K562 (cell line): ENCODE data around the gene MMP24. TPM values are rescaled to one million over a fixed set of nuclear protein-coding genes. Genes with fewer than 3 reads are reported as not detected.
A peak's percentile ranks its signal among the peaks of the same experiment; 100 is the strongest.

ENCODE experiments used
- CREM ChIP-seq: IDR thresholded peaks from 2 replicates; pipeline ENCODE4 v1.6.1; 2014; ENCODE audit warnings: antibody characterized with exemption, low read depth
- HDAC1 ChIP-seq, 2 experiments: fragments of 450-650 bp; IDR thresholded peaks; 2 replicates each; pipeline ENCODE4 v1.6.1; 2016 to 2017; ENCODE audit warnings: inconsistent platforms in 1 of 2, mild to moderate bottlenecking in 1 of 2, moderate library complexity in 1 of 2
- HDAC2 ChIP-seq: fragments of 450-650 bp; IDR thresholded peaks from 2 replicates; pipeline ENCODE4 v1.6.1; 2016; ENCODE audit warnings: mild to moderate bottlenecking
- HSF4 ChIP-seq: fragments of 250-450 bp; sonication (Bioruptor Pico); IDR thresholded peaks from 2 replicates; pipeline ENCODE4 v2.1.2; 2022; ENCODE audit warnings: mild to moderate bottlenecking, moderate library complexity, borderline replicate concordance
- KDM4B ChIP-seq, 2 experiments: fragments of 450-650 bp in 1 of 2; sonication (generic) in 1 of 2; IDR thresholded peaks; 2 replicates each; pipeline ENCODE4 v1.6.1; 2016 to 2017; ENCODE audit warnings: borderline replicate concordance in 2 of 2, antibody characterized with exemption in 1 of 2, low read depth in 1 of 2, mild to moderate bottlenecking in 1 of 2
- MAZ ChIP-seq, 2 experiments: fragments of 450-650 bp in 1 of 2; sonication (generic) in 1 of 2; formaldehyde crosslinking; IDR thresholded peaks in 1 of 2; conservative IDR thresholded peaks in 1 of 2; 2 replicates each; pipeline versions ENCODE4 v1.4.0 to v1.5.0; 2020; ENCODE audit warnings: mild to moderate bottlenecking in 1 of 2, missing genetic modification reagents in 1 of 2
- MCM5 ChIP-seq: fragments of 450-650 bp; IDR thresholded peaks from 2 replicates; pipeline ENCODE4 v1.6.1; 2016; ENCODE audit warnings: low read depth
- SMAD3 ChIP-seq: fragments of 450-650 bp; formaldehyde crosslinking; conservative IDR thresholded peaks from 2 replicates; pipeline ENCODE4 v1.4.0; 2020; ENCODE audit warnings: mild to moderate bottlenecking
- TBL1XR1 ChIP-seq, 2 experiments: IDR thresholded peaks; 2 replicates each; pipeline ENCODE4 v1.6.1; 2012; ENCODE audit warnings: improper control_type of control experiment in 2 of 2, low read length in 2 of 2, mild to moderate bottlenecking in 1 of 2
- U2AF2 ChIP-seq: fragments of 200-400 bp; formaldehyde crosslinking; optimal IDR thresholded peaks from 2 replicates; pipeline ENCODE3; 2017; ENCODE audit warnings: low read depth, mild to moderate bottlenecking, low read length
- ZC3H11A ChIP-seq: IDR thresholded peaks from 2 replicates; pipeline ENCODE4 v1.6.1; 2012; ENCODE audit warnings: low read depth, low read length, improper control_type of control experiment
- ZFX ChIP-seq: sonication (generic); formaldehyde crosslinking; IDR thresholded peaks from 2 replicates; pipeline ENCODE4 v1.8.0; 2022; ENCODE audit warnings: mild to moderate bottlenecking, missing genetic modification reagents, moderate library complexity
- ZNF282 ChIP-seq: sonication (generic); formaldehyde crosslinking; IDR thresholded peaks from 2 replicates; pipeline ENCODE4 v1.8.1; 2023; ENCODE audit warnings: missing genetic modification reagents
- ZNF561 ChIP-seq: fragments of 450-650 bp; formaldehyde crosslinking; conservative IDR thresholded peaks from 2 replicates; pipeline ENCODE4 v1.4.0; 2020; ENCODE audit warnings: mild to moderate bottlenecking, moderate library complexity
- polyA plus RNA-seq, 8 experiments: library from polyadenylated mRNA; depleted of rRNA in 4 of 8; stranded (reverse) in 5 of 8; unstranded in 3 of 8; fragments of >200 nt; fragmentation: Nextera tagmentation in 2 of 8; fragmentation: Illumina TruSeq in 1 of 8; extraction: Ambion mirVana in 2 of 8; extraction: Trizol in 1 of 8; gene quantifications; 2 replicates each; pipeline versions ENCODE4 v1.2.1 to v1.2.3, GENCODE V29; 2011 to 2014; ENCODE audit warnings: inconsistent platforms in 1 of 8, missing spikeins in 1 of 8
- total RNA-seq, 7 experiments: library from RNA; depleted of rRNA in 6 of 7; stranded (reverse); fragments of >200 nt in 6 of 7; fragmentation: Illumina TruSeq in 2 of 7; extraction: Trizol in 2 of 7; gene quantifications; 2 replicates each; pipeline versions ENCODE4 v1.2.1 to v1.2.3, GENCODE V29; 2011 to 2021; ENCODE audit warnings: low replicate concordance in 1 of 7
- TF ChIP-seq, protein P1 (sequence below), 2 experiments: fragments of 450-650 bp; conservative IDR thresholded peaks; 2 replicates each; pipeline ENCODE4 v1.6.1; 2017; ENCODE audit warnings: mild to moderate bottlenecking in 2 of 2, moderate library complexity in 2 of 2
- TF ChIP-seq, protein P2 (sequence below): fragments of 450-650 bp; IDR thresholded peaks from 2 replicates; pipeline ENCODE4 v1.6.1; 2016; ENCODE audit warnings: borderline replicate concordance
- TF ChIP-seq, protein P3 (sequence below): fragments of 450-650 bp; IDR thresholded peaks from 2 replicates; pipeline ENCODE4 v1.7.1; 2018; ENCODE audit warnings: mild to moderate bottlenecking, low read depth; ENCODE audit not compliant: partially characterized antibody
- TF ChIP-seq, protein P4 (sequence below): fragments of 250-450 bp; sonication (Bioruptor Pico); IDR thresholded peaks from 2 replicates; pipeline ENCODE4 v1.6.1; 2021; ENCODE audit warnings: mild to moderate bottlenecking
- TF ChIP-seq, protein P5 (sequence below): sonication (generic); formaldehyde crosslinking; IDR thresholded peaks from 2 replicates; pipeline ENCODE4 v1.8.0; 2022; ENCODE audit warnings: mild to moderate bottlenecking, missing genetic modification reagents

The MMP24 gene
- total and polyA plus RNA-seq, 9 of the 15 experiments (the other 6 are each of a cell fraction or from before 2014, with no cell fraction given) = 0.03 to 0.07 (median 0.03) TPM; not detected in 6

DNA sequence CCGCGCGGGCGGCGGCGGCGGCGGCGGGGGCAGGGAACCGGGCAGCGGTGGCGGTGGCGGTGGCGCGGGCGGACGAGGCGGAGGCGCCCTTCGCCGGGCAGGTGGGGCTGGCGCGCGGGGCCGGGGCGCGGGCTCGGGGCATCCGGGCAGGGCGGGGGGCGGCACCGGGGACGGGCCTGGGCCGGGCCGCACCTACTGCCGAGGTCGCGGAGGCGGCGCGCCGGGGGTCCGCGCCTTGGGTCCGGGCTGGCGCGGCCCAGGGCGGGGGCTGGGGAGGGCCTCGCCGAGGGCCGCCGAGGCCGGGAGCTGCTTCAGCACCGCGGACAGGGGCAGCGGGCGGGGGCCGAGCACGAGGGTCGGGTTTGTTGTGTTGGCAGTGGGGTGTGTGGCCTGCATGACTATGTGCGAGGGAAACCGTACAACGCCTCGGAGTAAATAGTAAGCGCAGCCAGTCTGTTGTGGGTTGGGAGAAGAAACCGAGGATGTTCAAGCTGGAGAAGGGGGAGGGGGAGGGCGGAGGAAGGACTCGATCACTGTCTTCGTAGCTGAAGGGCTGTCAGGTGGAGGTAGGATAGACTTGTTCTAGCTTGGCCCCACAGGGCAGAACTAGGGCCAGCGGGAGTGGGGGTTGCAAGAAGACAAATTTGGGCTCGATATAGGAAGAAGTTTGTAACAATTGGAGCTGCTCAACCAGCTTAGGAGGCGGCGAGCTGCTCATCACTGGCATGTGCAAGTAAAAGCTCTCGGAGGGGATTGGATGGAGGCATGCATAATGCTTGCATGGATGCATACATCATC lies 593 bp downstream of the MMP24 start (continued):
- TF ChIP-seq, protein P1, sequence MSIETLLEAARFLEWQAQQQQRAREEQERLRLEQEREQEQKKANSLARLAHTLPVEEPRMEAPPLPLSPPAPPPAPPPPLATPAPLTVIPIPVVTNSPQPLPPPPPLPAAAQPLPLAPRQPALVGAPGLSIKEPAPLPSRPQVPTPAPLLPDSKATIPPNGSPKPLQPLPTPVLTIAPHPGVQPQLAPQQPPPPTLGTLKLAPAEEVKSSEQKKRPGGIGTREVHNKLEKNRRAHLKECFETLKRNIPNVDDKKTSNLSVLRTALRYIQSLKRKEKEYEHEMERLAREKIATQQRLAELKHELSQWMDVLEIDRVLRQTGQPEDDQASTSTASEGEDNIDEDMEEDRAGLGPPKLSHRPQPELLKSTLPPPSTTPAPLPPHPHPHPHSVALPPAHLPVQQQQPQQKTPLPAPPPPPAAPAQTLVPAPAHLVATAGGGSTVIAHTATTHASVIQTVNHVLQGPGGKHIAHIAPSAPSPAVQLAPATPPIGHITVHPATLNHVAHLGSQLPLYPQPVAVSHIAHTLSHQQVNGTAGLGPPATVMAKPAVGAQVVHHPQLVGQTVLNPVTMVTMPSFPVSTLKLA (conservative IDR thresholded peaks at IDR 0.05) = peak; percentile 90 to 95
- TF ChIP-seq HDAC1 (IDR thresholded peaks at IDR 0.05) (peak in 1 of 2 experiments; percentile 93; a peak in 2 of 4 replicates), HDAC2 (peak; percentile 57; the same call in 1 of the 2 replicates), SMAD3 (no peak), ZFX (CRISPR knock-in tag) (peak; percentile 26; the same call in 1 of the 2 replicates), ZNF282 (CRISPR knock-in tag) (peak; percentile 41; the same call in 1 of the 2 replicates), ZC3H11A (no peak), TBL1XR1 (IDR thresholded peaks at IDR 0.05; ENCODE audit: low read length in 2 of 2) (no peak), U2AF2 (no peak), KDM4B (IDR thresholded peaks at IDR 0.05; ENCODE audit: borderline replicate concordance in 2 of 2, low read depth in 1 of 2) (no peak), MCM5 (no peak), ZNF561 (no peak), MAZ (CRISPR knock-in tag; conservative IDR thresholded peaks at IDR 0.05 in 1 of 2, IDR thresholded peaks at IDR 0.05 in 1 of 2) (peak; percentile 89 to 93), CREM (peak; percentile 27; the same call in 1 of the 2 replicates), HSF4 (CRISPR knock-in tag) (no peak)
- TF ChIP-seq, protein P2, sequence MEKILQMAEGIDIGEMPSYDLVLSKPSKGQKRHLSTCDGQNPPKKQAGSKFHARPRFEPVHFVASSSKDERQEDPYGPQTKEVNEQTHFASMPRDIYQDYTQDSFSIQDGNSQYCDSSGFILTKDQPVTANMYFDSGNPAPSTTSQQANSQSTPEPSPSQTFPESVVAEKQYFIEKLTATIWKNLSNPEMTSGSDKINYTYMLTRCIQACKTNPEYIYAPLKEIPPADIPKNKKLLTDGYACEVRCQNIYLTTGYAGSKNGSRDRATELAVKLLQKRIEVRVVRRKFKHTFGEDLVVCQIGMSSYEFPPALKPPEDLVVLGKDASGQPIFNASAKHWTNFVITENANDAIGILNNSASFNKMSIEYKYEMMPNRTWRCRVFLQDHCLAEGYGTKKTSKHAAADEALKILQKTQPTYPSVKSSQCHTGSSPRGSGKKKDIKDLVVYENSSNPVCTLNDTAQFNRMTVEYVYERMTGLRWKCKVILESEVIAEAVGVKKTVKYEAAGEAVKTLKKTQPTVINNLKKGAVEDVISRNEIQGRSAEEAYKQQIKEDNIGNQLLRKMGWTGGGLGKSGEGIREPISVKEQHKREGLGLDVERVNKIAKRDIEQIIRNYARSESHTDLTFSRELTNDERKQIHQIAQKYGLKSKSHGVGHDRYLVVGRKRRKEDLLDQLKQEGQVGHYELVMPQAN = peak; percentile 74
- TF ChIP-seq, protein P3, sequence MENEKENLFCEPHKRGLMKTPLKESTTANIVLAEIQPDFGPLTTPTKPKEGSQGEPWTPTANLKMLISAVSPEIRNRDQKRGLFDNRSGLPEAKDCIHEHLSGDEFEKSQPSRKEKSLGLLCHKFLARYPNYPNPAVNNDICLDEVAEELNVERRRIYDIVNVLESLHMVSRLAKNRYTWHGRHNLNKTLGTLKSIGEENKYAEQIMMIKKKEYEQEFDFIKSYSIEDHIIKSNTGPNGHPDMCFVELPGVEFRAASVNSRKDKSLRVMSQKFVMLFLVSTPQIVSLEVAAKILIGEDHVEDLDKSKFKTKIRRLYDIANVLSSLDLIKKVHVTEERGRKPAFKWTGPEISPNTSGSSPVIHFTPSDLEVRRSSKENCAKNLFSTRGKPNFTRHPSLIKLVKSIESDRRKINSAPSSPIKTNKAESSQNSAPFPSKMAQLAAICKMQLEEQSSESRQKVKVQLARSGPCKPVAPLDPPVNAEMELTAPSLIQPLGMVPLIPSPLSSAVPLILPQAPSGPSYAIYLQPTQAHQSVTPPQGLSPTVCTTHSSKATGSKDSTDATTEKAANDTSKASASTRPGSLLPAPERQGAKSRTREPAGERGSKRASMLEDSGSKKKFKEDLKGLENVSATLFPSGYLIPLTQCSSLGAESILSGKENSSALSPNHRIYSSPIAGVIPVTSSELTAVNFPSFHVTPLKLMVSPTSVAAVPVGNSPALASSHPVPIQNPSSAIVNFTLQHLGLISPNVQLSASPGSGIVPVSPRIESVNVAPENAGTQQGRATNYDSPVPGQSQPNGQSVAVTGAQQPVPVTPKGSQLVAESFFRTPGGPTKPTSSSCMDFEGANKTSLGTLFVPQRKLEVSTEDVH = no peak
- TF ChIP-seq, protein P4, sequence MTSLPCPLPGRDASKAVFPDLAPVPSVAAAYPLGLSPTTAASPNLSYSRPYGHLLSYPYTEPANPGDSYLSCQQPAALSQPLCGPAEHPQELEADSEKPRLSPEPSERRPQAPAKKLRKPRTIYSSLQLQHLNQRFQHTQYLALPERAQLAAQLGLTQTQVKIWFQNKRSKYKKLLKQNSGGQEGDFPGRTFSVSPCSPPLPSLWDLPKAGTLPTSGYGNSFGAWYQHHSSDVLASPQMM = no peak
- TF ChIP-seq, protein P5, sequence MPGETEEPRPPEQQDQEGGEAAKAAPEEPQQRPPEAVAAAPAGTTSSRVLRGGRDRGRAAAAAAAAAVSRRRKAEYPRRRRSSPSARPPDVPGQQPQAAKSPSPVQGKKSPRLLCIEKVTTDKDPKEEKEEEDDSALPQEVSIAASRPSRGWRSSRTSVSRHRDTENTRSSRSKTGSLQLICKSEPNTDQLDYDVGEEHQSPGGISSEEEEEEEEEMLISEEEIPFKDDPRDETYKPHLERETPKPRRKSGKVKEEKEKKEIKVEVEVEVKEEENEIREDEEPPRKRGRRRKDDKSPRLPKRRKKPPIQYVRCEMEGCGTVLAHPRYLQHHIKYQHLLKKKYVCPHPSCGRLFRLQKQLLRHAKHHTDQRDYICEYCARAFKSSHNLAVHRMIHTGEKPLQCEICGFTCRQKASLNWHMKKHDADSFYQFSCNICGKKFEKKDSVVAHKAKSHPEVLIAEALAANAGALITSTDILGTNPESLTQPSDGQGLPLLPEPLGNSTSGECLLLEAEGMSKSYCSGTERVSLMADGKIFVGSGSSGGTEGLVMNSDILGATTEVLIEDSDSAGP (CRISPR knock-in tag) = no peak
